Adrenal gland (tissue), 5 donors: ENCODE results near the gene PRLR.

ENCODE experiments used
- CTCF ChIP-seq, 6 experiments: fragments of 450-650 bp in 4 of 6; fragments of 200-600 bp in 2 of 6; sonication (generic) in 1 of 6; IDR thresholded peaks; 1 replicate in 5 of 6; 2 replicates in 1 of 6; pipeline versions ENCODE4 v1.5.1 to v1.8.0; 2016 to 2021; ENCODE audit warnings: antibody characterized with exemption in 6 of 6, mild to moderate bottlenecking in 2 of 6, moderate library complexity in 1 of 6
- POLR2A ChIP-seq, 2 donors: fragments of 450-650 bp; IDR thresholded peaks; one replicate each; pipeline ENCODE4 v1.6.1; 2017; ENCODE audit warnings: antibody characterized with exemption in 2 of 2, mild to moderate bottlenecking in 2 of 2, moderate library complexity in 1 of 2
- donor health status: DM: no; HTN: no; CAD: no.

- TF ChIP-seq CTCF (IDR thresholded peaks at IDR 0.05) (no peak), POLR2A (IDR thresholded peaks at IDR 0.05) (no peak)
These were observed 16.2 kb downstream of the PRLR start for GRCh38 chr5:35214051-35214450.
